ENCODE measurements around the gene CYBA. TPM values are rescaled to one million over a fixed set of nuclear protein-coding genes. Genes with fewer than 3 reads are reported as not detected.

Gene CYBA
- total RNA-seq, 1 donor from 2014 or later = 877 TPM

DNA sequence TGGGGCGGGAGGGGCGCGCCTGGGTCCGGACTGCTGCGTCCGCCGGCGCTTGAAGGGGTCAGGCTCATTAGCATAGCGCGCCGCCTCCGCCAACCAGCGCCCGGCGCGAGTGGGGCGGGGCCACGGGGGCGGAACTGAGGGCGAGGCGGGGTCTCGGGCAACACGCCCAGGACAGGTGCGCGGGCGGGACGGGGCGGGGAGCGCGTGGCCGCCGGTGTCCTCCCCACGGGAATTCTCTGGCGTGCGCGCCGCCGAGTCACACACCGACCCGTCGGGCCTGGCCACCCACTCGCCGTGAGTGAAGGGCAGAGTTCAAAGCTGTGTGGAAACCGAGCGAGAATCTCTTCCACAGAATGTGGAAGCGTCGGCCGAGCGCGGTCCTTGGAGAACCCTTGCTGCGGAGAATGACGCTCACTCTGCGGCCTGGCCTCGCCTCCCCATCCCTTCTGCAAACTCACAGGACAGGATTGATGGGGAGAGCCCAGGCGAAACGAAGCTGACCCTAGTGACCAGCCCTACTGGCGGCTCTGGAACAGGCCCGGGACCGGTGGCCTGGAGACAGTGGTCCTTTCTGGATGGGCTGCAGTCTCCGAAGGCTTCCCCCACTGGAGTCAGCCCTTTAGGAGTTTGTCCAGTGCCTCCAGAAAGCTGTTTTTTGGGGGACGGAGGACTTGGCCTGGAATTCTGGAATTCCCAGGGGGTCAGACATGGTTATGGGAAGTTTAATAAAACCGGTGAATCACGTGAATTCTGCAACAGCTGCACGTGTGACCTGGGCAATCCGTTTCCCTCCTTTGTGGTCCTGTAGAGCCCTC, 35.8 kb upstream of the CYBA start, which contains the start of gene SNAI3:
Gene SNAI3 (minus strand): TSS at position 69 of the 815 bp plus-strand sequence. CDS start 101 bp downstream, outside the sequence.
- peak within 1 kb of the TSS; percentile 59 for H3K4me3 ChIP-seq (ENCODE audit: low read depth, low read length)
- TF ChIP-seq, protein P1, sequence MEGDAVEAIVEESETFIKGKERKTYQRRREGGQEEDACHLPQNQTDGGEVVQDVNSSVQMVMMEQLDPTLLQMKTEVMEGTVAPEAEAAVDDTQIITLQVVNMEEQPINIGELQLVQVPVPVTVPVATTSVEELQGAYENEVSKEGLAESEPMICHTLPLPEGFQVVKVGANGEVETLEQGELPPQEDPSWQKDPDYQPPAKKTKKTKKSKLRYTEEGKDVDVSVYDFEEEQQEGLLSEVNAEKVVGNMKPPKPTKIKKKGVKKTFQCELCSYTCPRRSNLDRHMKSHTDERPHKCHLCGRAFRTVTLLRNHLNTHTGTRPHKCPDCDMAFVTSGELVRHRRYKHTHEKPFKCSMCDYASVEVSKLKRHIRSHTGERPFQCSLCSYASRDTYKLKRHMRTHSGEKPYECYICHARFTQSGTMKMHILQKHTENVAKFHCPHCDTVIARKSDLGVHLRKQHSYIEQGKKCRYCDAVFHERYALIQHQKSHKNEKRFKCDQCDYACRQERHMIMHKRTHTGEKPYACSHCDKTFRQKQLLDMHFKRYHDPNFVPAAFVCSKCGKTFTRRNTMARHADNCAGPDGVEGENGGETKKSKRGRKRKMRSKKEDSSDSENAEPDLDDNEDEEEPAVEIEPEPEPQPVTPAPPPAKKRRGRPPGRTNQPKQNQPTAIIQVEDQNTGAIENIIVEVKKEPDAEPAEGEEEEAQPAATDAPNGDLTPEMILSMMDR (conservative IDR thresholded peaks at IDR 0.05; ENCODE audit: low read depth, low read length) = no peak
- DNase-seq (ENCODE audit: low read depth) = no peak

DNA sequence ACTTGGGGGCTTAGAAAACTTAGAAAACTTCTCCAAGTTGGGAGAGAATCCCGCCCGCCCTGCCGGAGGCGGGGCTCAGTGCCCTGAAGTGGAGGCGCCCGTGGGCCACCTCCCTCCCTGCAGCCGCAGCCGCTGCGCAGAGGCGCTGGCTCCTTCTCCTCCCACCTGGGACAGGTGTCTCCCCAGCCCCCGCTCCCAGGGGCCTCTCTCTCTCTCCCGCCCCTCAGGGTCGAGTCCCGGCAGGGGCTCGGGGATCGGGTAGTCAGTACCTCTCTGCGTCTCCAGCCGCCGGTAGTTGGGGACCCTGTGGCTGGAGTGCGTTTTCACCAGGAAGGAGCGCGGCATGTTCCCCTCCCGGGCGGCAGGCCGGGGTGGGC, 35.2 kb upstream of the CYBA start:
- TF ChIP-seq, protein P1 (conservative IDR thresholded peaks at IDR 0.05; ENCODE audit: low read depth, low read length) = no peak
- no peak for DNase-seq (ENCODE audit: low read depth)
- H3K4me3 ChIP-seq (ENCODE audit: low read depth, low read length) = peak overlapping the region; percentile 59

DNA sequence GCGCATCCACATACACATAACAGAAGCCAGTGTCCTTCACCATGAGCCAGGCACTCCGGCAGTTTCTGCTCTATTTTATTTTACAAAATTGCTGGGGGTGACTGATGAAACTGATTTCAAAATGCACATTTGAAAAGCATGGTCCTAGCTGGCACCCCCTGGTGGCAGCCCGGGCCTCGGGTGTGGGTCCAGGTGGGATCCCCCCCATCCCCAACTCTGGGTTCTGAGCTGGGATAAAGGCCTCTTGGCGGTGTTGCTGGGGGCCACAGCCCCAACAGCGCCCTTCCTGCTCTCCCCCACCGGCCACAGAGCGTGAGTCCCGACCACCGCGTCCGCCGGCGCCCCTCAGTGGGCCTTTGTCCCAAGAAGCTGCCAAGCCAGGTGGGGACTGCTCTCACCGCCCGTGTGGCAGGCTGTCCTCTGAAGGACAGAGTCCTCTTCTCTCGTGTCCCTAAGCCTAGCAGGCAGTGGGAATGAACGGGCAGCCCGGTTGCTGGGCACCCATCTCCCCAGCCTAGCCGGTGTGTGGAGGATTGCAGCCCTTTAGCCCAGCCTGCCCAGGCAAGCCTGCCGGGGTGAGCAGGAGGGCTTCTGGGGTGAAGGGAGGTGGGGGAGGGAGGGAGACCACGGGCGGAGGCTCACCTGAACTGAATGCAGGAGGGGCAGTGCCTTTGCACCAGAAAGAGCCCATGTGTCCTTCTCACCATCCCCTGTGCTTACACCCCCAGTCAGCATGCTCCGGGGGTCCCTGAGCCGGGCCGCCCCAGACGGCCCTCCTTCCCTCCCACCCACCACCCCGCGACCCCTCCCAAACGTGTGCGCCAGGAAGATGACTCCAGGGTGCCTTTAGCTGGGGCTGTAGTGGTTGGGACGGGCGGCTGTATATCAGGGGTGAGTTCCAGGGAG, 34.6 kb upstream of the CYBA start:
- no peak for DNase-seq (ENCODE audit: low read depth)
- H3K4me3 ChIP-seq (ENCODE audit: low read depth, low read length) = peak overlapping the region; percentile 59
- TF ChIP-seq, protein P1 (conservative IDR thresholded peaks at IDR 0.05; ENCODE audit: low read depth, low read length) = peak; percentile 72

DNA sequence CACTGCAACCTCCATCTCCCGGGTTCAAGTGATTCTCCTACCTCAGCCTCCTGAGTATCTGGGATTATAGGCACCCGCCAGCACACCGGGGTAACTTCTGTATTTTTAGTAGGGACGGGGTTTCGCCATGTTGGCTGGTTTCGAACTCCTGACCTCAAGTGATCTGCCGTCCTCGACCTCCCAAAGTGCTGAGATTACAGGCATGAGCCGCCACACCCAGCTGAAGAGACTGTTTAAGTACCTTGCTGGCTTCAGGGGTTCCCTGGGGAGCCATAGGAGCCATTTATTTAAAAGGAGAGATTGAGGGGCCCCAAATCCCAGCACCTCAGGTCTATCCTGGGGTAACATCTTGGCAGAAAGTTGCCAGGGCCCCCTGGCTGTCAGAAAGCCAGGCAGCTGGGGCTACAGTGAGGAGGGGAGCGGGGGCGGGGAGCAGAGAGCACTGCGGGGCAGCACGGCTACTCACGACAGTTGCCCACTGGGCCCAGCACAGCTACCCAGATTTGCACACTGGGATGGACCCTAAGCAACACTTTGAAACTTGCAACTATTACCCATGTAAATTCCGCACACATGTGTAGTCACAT, 33.8 kb upstream of the CYBA start:
- no peak overlapping the region for H3K4me3 ChIP-seq (ENCODE audit: low read depth, low read length)
- TF ChIP-seq, protein P1 (conservative IDR thresholded peaks at IDR 0.05; ENCODE audit: low read depth, low read length) = no peak
- DNase-seq (ENCODE audit: low read depth) = no peak

DNA sequence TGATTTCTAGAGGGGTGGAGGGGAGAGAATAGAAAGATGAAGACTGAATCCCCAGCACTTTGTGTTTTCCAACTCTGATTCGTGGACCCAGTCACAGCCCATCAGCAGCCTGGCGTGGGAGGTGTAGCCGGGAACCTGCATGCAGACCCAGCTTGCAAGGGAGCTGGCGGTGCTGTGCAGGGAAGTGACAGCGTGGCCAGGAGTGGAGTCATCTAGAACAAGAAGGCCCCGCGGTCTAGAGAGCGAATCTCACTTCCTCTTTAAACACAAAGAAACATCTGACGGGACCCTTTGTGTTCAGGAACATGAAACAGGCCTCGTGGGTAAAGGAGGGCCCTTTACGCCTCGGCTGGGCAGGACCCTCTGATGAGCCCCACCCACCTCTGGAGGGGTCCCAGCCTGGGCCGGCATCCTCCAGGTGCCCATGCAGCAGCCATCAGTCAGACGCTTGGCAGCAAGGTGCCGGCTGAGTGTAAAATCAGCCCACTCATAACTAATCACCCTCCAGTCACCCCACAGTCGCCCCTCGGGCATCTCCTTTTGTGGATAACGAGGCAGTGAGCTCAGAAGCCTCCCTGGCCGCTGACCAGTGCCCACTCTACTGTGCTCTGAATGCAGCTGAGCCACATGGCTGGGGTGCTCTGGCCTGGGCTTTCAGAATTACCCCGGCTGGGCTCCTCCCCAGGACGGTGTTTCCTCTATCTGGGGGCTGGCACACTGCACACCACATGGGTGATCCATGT, 31.0 kb upstream of the CYBA start:
- no peak for DNase-seq (ENCODE audit: low read depth)
- H3K4me3 ChIP-seq (ENCODE audit: low read depth, low read length) = no peak overlapping the region
- TF ChIP-seq, protein P1 (conservative IDR thresholded peaks at IDR 0.05; ENCODE audit: low read depth, low read length) = no peak

DNA sequence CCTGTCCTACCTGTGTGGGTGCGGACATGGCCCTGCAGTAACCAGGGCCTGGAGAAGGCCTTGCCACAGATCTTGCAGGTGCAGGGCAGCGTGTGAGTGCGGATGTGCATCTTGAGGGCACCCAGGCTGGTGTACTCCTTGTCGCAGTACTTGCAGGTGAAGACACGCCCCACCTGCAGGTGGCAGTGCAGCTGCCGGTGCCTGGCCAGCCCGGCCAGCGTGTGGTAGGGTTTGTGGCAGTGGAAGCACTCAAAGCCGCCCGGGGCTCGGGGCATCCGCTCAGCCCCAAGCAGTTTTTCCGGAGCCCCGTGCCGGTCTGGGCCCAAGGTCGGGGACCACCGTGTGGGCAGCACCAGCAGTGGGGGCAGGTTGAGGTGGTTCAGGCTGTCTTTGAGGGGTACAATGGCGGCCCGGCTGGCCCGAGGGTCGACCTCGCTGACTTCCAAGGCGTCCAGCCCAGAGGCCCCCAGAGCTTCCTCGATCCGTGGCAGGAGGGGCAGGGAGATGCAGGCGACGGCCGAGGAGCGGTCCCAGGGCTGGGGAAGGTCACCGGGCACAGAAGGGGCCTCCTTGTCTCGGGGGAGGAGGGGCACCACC, 30.3 kb upstream of the CYBA start:
- TF ChIP-seq, protein P1 (conservative IDR thresholded peaks at IDR 0.05; ENCODE audit: low read depth, low read length) = peak; percentile 49
- no peak overlapping the region for H3K4me3 ChIP-seq (ENCODE audit: low read depth, low read length)
- no peak for DNase-seq (ENCODE audit: low read depth)

Measured in epithelial cell of proximal tubule (primary cell).